Measurements from ENCODE around the gene RPS24.
"Not testable (repeated sequence)": the region's sequence is repeated elsewhere in the genome, so short reads cannot be mapped to it uniquely, and the experiment has no call there.

Gene RPS24

DNA sequence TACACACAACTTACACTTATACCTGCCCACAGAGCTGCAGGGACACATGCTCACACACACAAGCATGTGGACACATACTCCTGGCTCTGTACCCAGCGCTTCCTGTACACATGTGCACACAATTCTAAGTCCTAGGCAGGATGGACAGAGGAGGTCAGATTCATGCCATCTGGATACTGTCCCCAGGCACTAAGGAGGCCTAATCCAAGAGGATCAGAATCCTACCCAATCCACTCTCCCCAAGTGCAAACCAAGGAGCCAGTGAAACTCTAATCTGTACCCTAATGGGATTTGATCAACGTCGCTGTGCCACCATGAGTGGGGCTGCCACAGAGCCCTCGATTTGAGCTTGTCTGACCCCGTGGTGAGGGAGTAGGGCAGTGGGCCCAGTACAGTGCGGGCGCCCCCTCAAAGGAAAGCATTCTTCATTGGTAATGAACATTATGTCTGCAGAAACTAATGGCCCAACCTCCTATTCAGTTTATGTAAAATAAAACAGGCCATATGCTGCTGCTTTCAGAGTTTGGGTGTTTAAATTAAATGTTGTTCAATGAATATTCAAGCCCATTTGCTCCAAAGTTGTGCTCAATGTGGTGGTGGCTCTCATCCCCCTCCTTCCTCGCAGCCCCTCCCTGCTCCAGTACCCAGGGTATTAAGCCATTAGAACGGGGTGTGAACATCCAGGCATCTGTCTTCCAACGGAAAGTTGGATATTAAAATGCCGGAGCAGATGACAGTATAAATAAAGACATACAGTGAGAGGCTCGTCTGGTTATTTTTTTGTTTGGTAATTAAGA lies 26.4 kb downstream of the RPS24 start:
- CTCF ChIA-PET = no interaction called here

GRCh38 chr10:78062296-78062695 lies 28.6 kb downstream of the RPS24 start:
- ChIA-PET POLR2A (no interaction called here), CTCF (interaction anchor here (1.0 to 1.5 kb wide), 2 partner anchors 13 to 1134 kb away, joined by 3 to 5 read pairs; no protein-coding TSS in a partner anchor)
- no peak for TF ChIP-seq CTCF (IDR thresholded peaks at IDR 0.05; ENCODE audit: control extremely low read depth, extremely low read depth, low read depth, missing control alignments)
- DNase-seq (ENCODE audit: extremely low spot score) = no peak

More for the DNA sequence above, 26.4 kb downstream of the RPS24 start:
- DNase-seq (ENCODE audit: extremely low spot score) = no peak
- no peak for TF ChIP-seq CTCF (IDR thresholded peaks at IDR 0.05; ENCODE audit: control extremely low read depth, extremely low read depth, low read depth, missing control alignments)
- POLR2A ChIA-PET = no interaction called here

DNA sequence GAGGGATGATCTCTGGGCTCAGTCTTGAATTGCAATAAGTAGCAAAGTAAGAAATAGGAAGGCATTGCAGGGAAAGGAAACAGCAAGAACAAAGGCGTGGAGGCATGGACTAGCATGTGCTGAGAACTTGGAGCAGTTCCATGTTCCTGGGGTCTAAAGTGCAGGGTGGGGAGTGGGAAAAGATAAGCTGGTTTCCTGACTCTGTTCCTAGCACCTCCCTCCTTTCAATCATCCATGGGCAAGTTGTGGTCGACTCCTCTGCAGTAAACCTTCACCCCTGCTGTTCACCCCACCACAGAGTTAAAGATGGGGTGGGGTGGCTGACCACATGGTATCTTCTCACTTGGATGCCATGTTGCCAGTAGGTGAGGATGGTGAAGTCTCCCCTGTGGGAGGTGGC lies 29.6 kb downstream of the RPS24 start:
- CTCF ChIA-PET = interaction anchor here (1.0 to 1.5 kb wide), 3 partner anchors 14 to 1133 kb away, joined by 3 to 5 read pairs (median 3); no protein-coding TSS in a partner anchor
- POLR2A ChIA-PET = no interaction called here
- TF ChIP-seq CTCF (IDR thresholded peaks at IDR 0.05; ENCODE audit: control extremely low read depth, extremely low read depth, low read depth, missing control alignments) = no peak
- DNase-seq (ENCODE audit: extremely low spot score) = no peak

DNA sequence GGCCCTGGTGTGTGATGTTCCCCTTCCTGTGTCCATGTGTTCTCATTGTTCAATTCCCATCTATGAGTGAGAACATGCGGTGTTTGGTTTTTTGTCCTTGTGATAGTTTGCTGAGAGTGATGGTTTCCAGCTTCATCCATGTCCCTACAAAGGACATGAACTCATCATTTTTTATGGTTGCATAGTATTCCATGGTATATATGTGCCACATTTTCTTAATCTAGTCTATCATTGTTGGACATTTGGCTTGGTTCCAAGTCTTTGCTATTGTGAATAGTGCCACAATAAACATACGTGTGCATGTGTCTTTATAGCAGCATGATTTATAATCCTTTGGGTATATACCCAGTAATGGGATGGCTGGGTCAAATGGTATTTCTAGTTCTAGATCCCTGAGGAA lies 31.3 kb downstream of the RPS24 start:
- POLR2A ChIA-PET; DNase-seq (ENCODE audit: extremely low spot score); CTCF ChIA-PET: not testable (repeated sequence)

DNA sequence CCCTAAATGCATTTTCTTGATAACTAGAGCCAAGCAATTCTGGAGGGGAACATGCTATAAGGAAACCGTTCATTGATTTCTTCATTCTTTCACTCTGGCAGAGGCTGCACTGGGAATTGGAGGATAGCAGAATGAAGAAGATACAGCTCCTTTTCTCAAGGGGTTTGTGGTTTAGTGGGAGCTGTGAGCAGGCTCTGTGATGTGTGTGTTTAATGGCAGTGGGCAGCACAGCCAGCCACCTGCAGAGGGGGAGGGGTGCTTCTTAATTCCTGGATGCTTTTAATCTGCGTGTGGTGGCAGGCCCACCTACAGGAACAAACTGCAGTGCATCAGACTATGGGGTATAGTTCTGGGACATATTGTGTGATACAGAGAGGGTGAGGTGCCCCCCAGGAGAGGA lies 31.9 kb downstream of the RPS24 start:
- DNase-seq (ENCODE audit: extremely low spot score) = no peak
- ChIA-PET POLR2A (no interaction called here), CTCF (no interaction called here)
- TF ChIP-seq CTCF (IDR thresholded peaks at IDR 0.05; ENCODE audit: control extremely low read depth, extremely low read depth, low read depth, missing control alignments) = no peak

GRCh38 chr10:78066012-78066411 lies 32.3 kb downstream of the RPS24 start:
- no peak for DNase-seq (ENCODE audit: extremely low spot score)
- CTCF ChIA-PET = no interaction called here
- no peak for TF ChIP-seq CTCF (IDR thresholded peaks at IDR 0.05; ENCODE audit: control extremely low read depth, extremely low read depth, low read depth, missing control alignments)
- POLR2A ChIA-PET = no interaction called here

DNA sequence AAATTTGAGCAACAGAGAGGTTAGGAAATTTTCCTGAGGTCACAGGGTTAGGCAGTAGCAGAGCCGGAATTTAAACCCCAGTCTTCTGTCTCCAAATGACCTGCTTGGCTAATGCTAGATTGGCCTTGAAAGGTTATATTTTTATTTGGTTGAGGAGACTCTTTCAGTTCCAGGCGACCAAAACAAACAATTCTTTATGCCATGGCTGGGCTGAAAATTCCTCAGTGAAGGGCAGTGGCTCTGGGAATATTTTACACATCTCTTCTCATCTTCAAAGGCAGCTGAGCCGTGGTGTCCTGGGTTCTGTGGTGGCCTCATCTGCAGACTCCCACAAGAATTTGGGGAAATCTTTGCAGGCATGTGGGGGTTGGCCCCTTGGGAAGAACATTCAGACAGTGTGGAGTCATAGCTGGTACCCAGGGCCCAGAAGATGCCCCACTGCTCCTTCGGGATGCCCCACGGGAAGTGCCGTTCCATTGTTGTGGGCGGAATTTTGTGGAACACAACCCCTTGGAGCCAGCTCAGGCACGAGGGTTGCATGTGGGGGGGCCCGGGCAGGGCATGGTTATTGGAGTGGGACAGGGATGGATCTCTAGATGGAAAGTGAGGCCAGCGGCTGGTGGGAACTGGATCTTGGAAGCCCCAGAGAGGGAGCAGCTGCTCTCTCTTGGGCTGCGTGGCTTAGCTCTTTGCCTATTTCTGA lies 33.2 kb downstream of the RPS24 start:
- no peak for TF ChIP-seq CTCF (IDR thresholded peaks at IDR 0.05; ENCODE audit: control extremely low read depth, extremely low read depth, low read depth, missing control alignments)
- POLR2A ChIA-PET = no interaction called here
- no peak for DNase-seq (ENCODE audit: extremely low spot score)
- CTCF ChIA-PET = no interaction called here

Measured in GM10248 (cell line).